Central memory CD8-positive, alpha-beta T cell (primary cell): ENCODE data around the gene NUDT2.
"Not testable (repeated sequence)": the region's sequence is repeated elsewhere in the genome, so short reads cannot be mapped to it uniquely, and the experiment has no call there.

Source experiments
- ATAC-seq: fragments of 150-1000 bp; cut with Tn5 transposase; replicated peaks from 2 replicates; pipeline ENCODE4 v1.10.0; 2022; ENCODE audit warnings: mild to moderate bottlenecking, moderate FRiP score, moderate number of reproducible peaks; ENCODE audit not compliant: poor library complexity, severe bottlenecking; ENCODE audit errors: extremely low read depth
- DNase-seq, 2 donors: peaks; one replicate each; pipeline ENCODE4 v3.0.0; 2021; ENCODE audit warnings: low spot score in 2 of 2
- H3K27ac Mint-ChIP-seq: one replicate; pipeline ENCODE4 v1.8.0; 2022; ENCODE audit warnings: low read depth, mild to moderate bottlenecking, moderate library complexity, mixed read lengths
- H3K27me3 Mint-ChIP-seq: one replicate; pipeline ENCODE4 v1.8.0; 2022; ENCODE audit warnings: mixed read lengths
- H3K36me3 Mint-ChIP-seq: one replicate; pipeline ENCODE4 v1.8.0; 2022; ENCODE audit warnings: mild to moderate bottlenecking, moderate library complexity, mixed read lengths; ENCODE audit not compliant: insufficient read depth
- H3K4me1 Mint-ChIP-seq: one replicate; pipeline ENCODE4 v1.8.0; 2022; ENCODE audit warnings: mixed read lengths
- H3K4me3 Mint-ChIP-seq: one replicate; pipeline ENCODE4 v1.8.0; 2022; ENCODE audit warnings: mild to moderate bottlenecking, moderate library complexity, mixed read lengths
- H3K9me3 Mint-ChIP-seq: one replicate; pipeline ENCODE4 v1.8.0; 2022; ENCODE audit warnings: mixed read lengths

The NUDT2 gene

GRCh38 chr9:34341659-34342295, 12.4 kb downstream of the NUDT2 start:
- peaks cover 6% of the 10 kb centered on the region for H3K4me1 Mint-ChIP-seq
- no peak overlapping the region for H3K4me3 Mint-ChIP-seq
- DNase-seq (no peak), ATAC-seq (no peak)
- no peaks in the 10 kb centered on the region for H3K9me3 Mint-ChIP-seq
- no peaks in the 10 kb centered on the region for H3K27me3 Mint-ChIP-seq
- H3K36me3 Mint-ChIP-seq = peaks cover 29% of the 10 kb centered on the region
- H3K27ac Mint-ChIP-seq = no peak overlapping the region

GRCh38 chr9:34343090-34343489, 13.7 kb downstream of the NUDT2 start:
- peaks cover 30% of the 10 kb centered on the region for H3K36me3 Mint-ChIP-seq
- H3K4me3 Mint-ChIP-seq = no peak overlapping the region
- DNase-seq (no peak), ATAC-seq (no peak)
- no peaks in the 10 kb centered on the region for H3K9me3 Mint-ChIP-seq
- no peaks in the 10 kb centered on the region for H3K27me3 Mint-ChIP-seq
- peaks cover 6% of the 10 kb centered on the region for H3K4me1 Mint-ChIP-seq
- no peak overlapping the region for H3K27ac Mint-ChIP-seq

- ATAC-seq (no peak), DNase-seq (no peak)
- Mint-ChIP-seq H3K4me3 (no peak overlapping the region), H3K27me3 (no peaks in the 10 kb centered on the region), H3K27ac (no peak overlapping the region), H3K36me3 (peaks cover 30% of the 10 kb centered on the region), H3K4me1 (peaks cover 6% of the 10 kb centered on the region), H3K9me3 (no peaks in the 10 kb centered on the region)
These were observed 14.2 kb downstream of the NUDT2 start for GRCh38 chr9:34343605-34344004.

DNA sequence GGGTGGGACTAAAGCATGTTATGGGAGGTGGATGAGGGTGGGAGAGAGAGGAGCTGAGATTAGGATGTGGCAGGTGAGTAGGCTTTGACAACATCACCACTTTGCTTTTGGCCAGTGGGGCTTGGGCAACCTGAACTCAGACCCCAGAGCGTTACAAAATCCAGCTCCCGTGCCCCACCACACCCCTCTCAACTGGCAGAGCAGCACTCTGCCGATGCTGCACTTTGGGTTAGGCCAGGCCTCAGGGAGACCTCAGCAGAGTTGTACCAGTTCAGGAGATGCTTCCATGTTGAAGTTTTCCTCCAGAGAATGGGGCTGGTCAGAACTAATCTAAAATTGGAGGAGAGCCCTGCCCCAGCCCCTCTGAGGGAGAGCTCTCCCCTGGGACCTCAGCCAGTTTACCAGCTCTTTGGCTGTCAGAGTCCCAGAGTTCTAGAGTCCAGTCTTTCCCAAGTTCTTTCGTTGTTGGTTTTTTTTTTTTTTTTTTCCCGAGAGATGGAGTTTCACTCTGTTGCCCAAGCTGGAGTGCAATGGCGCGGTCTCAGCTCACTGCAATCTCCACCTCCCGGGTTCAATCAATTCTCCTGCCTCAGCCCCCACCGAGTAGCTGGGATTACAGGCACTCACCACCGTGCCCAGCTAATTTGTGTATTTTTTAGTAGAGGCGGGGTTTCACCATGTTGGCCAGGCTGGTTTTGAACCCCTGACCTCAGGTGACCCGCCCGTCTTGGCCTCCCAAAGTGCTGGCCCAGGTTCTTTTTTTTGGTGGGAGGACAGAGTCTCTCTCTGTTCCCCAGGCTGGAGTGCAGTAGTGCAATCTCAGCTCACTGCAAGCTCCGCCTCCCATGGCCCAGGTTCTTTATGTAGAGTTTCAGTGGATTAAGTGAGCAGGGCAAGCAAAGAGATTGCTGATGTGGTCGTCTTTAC, 17.8 kb downstream of the NUDT2 start:
- Mint-ChIP-seq H3K4me1 (no peaks in the 10 kb centered on the region), H3K9me3 (no peaks in the 10 kb centered on the region), H3K4me3 (no peak overlapping the region), H3K27me3 (no peaks in the 10 kb centered on the region), H3K36me3 (peaks cover 17% of the 10 kb centered on the region), H3K27ac (no peak overlapping the region)
- ATAC-seq (no peak), DNase-seq (no peak)

GRCh38 chr9:34347800-34348158, 18.4 kb downstream of the NUDT2 start:
- H3K27ac Mint-ChIP-seq = no peak overlapping the region
- no peaks in the 10 kb centered on the region for H3K27me3 Mint-ChIP-seq
- H3K4me1 Mint-ChIP-seq = no peaks in the 10 kb centered on the region
- ATAC-seq = no peak
- no peaks in the 10 kb centered on the region for H3K9me3 Mint-ChIP-seq
- H3K4me3 Mint-ChIP-seq = no peak overlapping the region
- DNase-seq = no peak
- peaks cover 14% of the 10 kb centered on the region for H3K36me3 Mint-ChIP-seq

DNA sequence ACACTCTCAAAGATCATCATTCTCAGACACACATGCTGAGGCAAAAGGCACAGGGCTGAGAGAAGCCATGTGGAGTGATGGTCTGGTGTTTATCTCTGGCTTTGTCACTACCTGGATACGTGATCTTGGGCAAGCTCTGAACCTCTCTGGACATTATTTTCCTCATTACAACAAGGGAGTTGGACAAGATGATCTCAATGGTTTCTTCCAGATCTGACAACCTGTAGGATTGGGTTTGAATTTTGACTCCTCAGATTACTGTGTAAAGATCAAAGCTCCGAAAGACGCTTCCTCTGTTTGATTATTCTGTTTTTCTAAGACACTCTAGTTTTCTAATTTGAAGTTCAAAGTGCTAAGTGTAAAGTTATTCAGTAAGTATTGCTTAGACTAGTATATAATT, 20.0 kb downstream of the NUDT2 start:
- H3K27ac Mint-ChIP-seq = no peak overlapping the region
- H3K4me1 Mint-ChIP-seq = no peaks in the 10 kb centered on the region
- peaks cover 10% of the 10 kb centered on the region for H3K36me3 Mint-ChIP-seq
- no peak overlapping the region for H3K4me3 Mint-ChIP-seq
- ATAC-seq (no peak), DNase-seq (no peak)
- no peaks in the 10 kb centered on the region for H3K9me3 Mint-ChIP-seq
- H3K27me3 Mint-ChIP-seq = no peaks in the 10 kb centered on the region

GRCh38 chr9:34352122-34352652, 22.8 kb downstream of the NUDT2 start:
- not testable (repeated sequence) for H3K27ac Mint-ChIP-seq, H3K9me3 Mint-ChIP-seq, H3K4me1 Mint-ChIP-seq, H3K4me3 Mint-ChIP-seq, ATAC-seq, DNase-seq, H3K27me3 Mint-ChIP-seq, H3K36me3 Mint-ChIP-seq

DNA sequence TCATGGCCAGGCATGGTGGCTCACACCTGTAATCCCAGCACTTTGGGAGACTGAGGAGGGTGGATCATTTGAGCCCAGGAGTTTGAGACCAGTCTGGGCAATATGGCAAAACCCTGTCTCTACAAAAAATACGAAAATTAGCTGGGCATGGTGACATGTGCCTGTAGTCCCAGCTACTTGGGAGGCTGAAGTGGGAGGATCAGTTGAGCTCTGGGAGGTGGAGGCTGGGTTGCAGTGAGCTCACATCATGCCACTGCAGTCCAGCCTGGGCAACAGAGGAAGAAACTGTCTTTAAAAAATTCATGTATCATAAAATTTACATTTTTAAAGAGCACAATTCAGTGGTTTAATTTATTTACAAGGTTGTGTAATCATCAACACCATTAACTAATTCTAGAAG, 23.6 kb downstream of the NUDT2 start:
- not testable (repeated sequence) for H3K36me3 Mint-ChIP-seq, H3K9me3 Mint-ChIP-seq, H3K27me3 Mint-ChIP-seq, H3K4me1 Mint-ChIP-seq, DNase-seq, H3K4me3 Mint-ChIP-seq, H3K27ac Mint-ChIP-seq, ATAC-seq

- Mint-ChIP-seq H3K9me3 (no peaks in the 10 kb centered on the region), H3K4me3 (no peak overlapping the region), H3K36me3 (peaks cover 2% of the 10 kb centered on the region), H3K27ac (no peak overlapping the region), H3K27me3 (no peaks in the 10 kb centered on the region), H3K4me1 (no peaks in the 10 kb centered on the region)
- ATAC-seq (no peak), DNase-seq (no peak)
These were observed 33.3 kb downstream of the NUDT2 start for GRCh38 chr9:34362614-34363214.

DNA sequence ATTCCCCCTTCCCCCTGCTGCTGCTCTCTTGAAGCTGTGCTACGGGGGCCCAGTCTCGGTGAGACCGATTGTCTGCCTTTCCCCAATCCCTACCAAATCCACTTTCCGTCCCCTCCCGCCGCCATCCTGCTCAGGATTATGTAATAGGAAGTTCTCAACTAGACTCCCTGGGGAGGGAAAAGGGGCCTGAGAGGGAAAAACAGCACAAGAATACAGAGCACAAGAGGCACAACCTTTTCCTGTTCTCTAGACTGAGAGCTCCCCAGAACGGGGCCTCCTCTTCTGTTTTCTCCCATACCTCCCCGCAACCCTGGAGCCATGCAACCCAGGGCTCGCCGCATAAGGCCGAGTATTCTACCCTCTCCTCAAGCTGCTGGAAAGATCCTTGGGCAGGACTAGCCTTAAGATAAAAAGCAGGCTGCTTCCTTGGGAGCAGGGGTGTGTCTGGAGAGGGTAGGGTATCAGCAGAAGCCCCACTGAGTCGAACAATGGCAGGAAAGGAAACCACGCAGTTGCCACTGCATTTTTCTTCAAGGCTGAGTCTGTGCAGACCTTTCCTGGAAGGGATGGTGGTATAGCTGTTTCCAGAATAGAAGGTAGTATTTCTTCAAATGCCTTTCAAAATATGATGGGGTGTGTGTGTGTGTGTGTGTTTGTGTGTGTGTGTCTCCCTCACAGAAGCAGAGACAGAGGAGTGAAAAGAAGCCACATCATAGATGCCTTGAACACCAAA, 34.4 kb downstream of the NUDT2 start:
- Mint-ChIP-seq H3K27ac (no peak overlapping the region), H3K36me3 (peaks cover 2% of the 10 kb centered on the region), H3K27me3 (no peaks in the 10 kb centered on the region), H3K4me3 (no peak overlapping the region), H3K9me3 (no peaks in the 10 kb centered on the region), H3K4me1 (no peaks in the 10 kb centered on the region)
- no peak for ATAC-seq
- no peak for DNase-seq

GRCh38 chr9:34365282-34365681, 35.9 kb downstream of the NUDT2 start:
- H3K27ac Mint-ChIP-seq = no peak overlapping the region
- DNase-seq = no peak
- no peak overlapping the region for H3K4me3 Mint-ChIP-seq
- no peak for ATAC-seq
- H3K36me3 Mint-ChIP-seq = peaks cover 2% of the 10 kb centered on the region
- no peaks in the 10 kb centered on the region for H3K4me1 Mint-ChIP-seq
- H3K27me3 Mint-ChIP-seq = no peaks in the 10 kb centered on the region
- no peaks in the 10 kb centered on the region for H3K9me3 Mint-ChIP-seq

DNA sequence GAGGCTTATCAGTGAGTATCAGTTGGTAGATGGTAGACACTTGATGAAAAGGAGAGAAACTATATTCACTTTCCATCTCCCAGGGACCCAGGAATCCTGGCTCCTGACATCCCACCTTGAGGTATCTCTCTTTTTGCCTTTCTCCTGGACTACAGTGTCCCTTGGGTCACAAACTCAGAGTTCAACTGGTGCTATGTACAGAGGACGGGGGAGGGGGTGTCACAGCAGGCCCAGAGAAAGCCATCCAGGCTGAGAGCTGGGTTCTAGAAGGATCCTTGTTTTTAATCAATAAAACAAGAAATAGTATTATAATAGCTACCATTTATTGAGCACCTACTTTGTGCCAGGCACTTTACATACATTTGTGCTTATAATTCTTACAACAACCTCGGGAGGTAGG, 37.0 kb downstream of the NUDT2 start:
- Mint-ChIP-seq H3K4me3 (no peak overlapping the region), H3K27me3 (no peaks in the 10 kb centered on the region), H3K36me3 (peaks cover 2% of the 10 kb centered on the region)

More for the DNA sequence above, 37.0 kb downstream of the NUDT2 start:
- ATAC-seq (no peak), DNase-seq (no peak)
- no peaks in the 10 kb centered on the region for H3K4me1 Mint-ChIP-seq
- no peak overlapping the region for H3K27ac Mint-ChIP-seq
- no peaks in the 10 kb centered on the region for H3K9me3 Mint-ChIP-seq
